ENCODE measurements around the gene HOMER1. TPM values are rescaled to one million over a fixed set of nuclear protein-coding genes. Genes with fewer than 3 reads are reported as not detected.

HOMER1 gene
- total and polyA plus RNA-seq, 10 of the 15 experiments (the other 5 are each of a cell fraction or from before 2014, with no cell fraction given), result 0.96 to 22.0 (median 7.5) TPM

GRCh38 chr5:79471556-79471955, 42.4 kb downstream of the HOMER1 start (continued):
- TF ChIP-seq, protein P1, sequence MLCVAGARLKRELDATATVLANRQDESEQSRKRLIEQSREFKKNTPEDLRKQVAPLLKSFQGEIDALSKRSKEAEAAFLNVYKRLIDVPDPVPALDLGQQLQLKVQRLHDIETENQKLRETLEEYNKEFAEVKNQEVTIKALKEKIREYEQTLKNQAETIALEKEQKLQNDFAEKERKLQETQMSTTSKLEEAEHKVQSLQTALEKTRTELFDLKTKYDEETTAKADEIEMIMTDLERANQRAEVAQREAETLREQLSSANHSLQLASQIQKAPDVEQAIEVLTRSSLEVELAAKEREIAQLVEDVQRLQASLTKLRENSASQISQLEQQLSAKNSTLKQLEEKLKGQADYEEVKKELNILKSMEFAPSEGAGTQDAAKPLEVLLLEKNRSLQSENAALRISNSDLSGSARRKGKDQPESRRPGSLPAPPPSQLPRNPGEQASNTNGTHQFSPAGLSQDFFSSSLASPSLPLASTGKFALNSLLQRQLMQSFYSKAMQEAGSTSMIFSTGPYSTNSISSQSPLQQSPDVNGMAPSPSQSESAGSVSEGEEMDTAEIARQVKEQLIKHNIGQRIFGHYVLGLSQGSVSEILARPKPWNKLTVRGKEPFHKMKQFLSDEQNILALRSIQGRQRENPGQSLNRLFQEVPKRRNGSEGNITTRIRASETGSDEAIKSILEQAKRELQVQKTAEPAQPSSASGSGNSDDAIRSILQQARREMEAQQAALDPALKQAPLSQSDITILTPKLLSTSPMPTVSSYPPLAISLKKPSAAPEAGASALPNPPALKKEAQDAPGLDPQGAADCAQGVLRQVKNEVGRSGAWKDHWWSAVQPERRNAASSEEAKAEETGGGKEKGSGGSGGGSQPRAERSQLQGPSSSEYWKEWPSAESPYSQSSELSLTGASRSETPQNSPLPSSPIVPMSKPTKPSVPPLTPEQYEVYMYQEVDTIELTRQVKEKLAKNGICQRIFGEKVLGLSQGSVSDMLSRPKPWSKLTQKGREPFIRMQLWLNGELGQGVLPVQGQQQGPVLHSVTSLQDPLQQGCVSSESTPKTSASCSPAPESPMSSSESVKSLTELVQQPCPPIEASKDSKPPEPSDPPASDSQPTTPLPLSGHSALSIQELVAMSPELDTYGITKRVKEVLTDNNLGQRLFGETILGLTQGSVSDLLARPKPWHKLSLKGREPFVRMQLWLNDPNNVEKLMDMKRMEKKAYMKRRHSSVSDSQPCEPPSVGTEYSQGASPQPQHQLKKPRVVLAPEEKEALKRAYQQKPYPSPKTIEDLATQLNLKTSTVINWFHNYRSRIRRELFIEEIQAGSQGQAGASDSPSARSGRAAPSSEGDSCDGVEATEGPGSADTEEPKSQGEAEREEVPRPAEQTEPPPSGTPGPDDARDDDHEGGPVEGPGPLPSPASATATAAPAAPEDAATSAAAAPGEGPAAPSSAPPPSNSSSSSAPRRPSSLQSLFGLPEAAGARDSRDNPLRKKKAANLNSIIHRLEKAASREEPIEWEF (IDR thresholded peaks at IDR 0.05; ENCODE audit: insufficient replicate concordance, low read depth, low read length), result no peak
- TF ChIP-seq EZH2 (IDR thresholded peaks at IDR 0.05; ENCODE audit: borderline replicate concordance, control insufficient read depth, low read depth, low read length), result no peak
- TF ChIP-seq EED (IDR thresholded peaks at IDR 0.05; ENCODE audit: low read depth), result no peak
- TF ChIP-seq KAT2A (conservative IDR thresholded peaks at IDR 0.05; ENCODE audit: control insufficient read depth, low read depth, low read length), result no peak
- TF ChIP-seq MXI1 (IDR thresholded peaks at IDR 0.05; ENCODE audit: low read depth, low read length), result no peak
- TF ChIP-seq, protein P2, sequence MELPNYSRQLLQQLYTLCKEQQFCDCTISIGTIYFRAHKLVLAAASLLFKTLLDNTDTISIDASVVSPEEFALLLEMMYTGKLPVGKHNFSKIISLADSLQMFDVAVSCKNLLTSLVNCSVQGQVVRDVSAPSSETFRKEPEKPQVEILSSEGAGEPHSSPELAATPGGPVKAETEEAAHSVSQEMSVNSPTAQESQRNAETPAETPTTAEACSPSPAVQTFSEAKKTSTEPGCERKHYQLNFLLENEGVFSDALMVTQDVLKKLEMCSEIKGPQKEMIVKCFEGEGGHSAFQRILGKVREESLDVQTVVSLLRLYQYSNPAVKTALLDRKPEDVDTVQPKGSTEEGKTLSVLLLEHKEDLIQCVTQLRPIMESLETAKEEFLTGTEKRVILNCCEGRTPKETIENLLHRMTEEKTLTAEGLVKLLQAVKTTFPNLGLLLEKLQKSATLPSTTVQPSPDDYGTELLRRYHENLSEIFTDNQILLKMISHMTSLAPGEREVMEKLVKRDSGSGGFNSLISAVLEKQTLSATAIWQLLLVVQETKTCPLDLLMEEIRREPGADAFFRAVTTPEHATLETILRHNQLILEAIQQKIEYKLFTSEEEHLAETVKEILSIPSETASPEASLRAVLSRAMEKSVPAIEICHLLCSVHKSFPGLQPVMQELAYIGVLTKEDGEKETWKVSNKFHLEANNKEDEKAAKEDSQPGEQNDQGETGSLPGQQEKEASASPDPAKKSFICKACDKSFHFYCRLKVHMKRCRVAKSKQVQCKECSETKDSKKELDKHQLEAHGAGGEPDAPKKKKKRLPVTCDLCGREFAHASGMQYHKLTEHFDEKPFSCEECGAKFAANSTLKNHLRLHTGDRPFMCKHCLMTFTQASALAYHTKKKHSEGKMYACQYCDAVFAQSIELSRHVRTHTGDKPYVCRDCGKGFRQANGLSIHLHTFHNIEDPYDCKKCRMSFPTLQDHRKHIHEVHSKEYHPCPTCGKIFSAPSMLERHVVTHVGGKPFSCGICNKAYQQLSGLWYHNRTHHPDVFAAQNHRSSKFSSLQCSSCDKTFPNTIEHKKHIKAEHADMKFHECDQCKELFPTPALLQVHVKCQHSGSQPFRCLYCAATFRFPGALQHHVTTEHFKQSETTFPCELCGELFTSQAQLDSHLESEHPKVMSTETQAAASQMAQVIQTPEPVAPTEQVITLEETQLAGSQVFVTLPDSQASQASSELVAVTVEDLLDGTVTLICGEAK (IDR thresholded peaks at IDR 0.05; ENCODE audit: borderline replicate concordance), result no peak
- no peak for TF ChIP-seq NKRF (conservative IDR thresholded peaks at IDR 0.05)
- TF ChIP-seq ELK1 (IDR thresholded peaks at IDR 0.05; ENCODE audit: low read depth, low read length), result no peak
- TF ChIP-seq SMAD5 (IDR thresholded peaks at IDR 0.05; ENCODE audit: low read depth), result no peak
- TF ChIP-seq NBN (IDR thresholded peaks at IDR 0.05), result no peak
- TF ChIP-seq RUNX3 (IDR thresholded peaks at IDR 0.05; ENCODE audit: low read length), result no peak
- no peak for TF ChIP-seq CBX5 (IDR thresholded peaks at IDR 0.05; ENCODE audit: low read depth)
- no peak for TF ChIP-seq SUPT20H (IDR thresholded peaks at IDR 0.05; ENCODE audit: borderline replicate concordance, control insufficient read depth, low read depth, low read length)
- no peak for TF ChIP-seq MTA3 (IDR thresholded peaks at IDR 0.05; ENCODE audit: borderline replicate concordance, low read length)
- no peak for TF ChIP-seq SRF (IDR thresholded peaks at IDR 0.05; ENCODE audit: low read depth in 2 of 2, low read length in 2 of 2)
- no peak for TF ChIP-seq STAT1 (conservative IDR thresholded peaks at IDR 0.05)

Data from GM12878 (cell line).